SJCRH30 (cell line): ENCODE data around the gene HSDL1. TPM values are rescaled to one million over a fixed set of nuclear protein-coding genes. Genes with fewer than 3 reads are reported as not detected.

Experiments
- DNase-seq, 2 experiments: peaks; one replicate each; pipeline ENCODE4 v3.0.0-alpha.2; 2015 to 2020
- H3K27ac ChIP-seq: fragments of 250-450 bp; sonication (Bioruptor Pico); 2 replicates; pipeline ENCODE4 v1.5.1; 2020; ENCODE audit warnings: mild to moderate bottlenecking, moderate library complexity
- H3K27me3 ChIP-seq: fragments of 250-450 bp; sonication (Bioruptor Pico); 2 replicates; pipeline ENCODE4 v1.5.1; 2020; ENCODE audit warnings: mild to moderate bottlenecking, moderate library complexity
- H3K36me3 ChIP-seq: fragments of 250-450 bp; sonication (Bioruptor Pico); 2 replicates; pipeline ENCODE4 v1.5.1; 2020; ENCODE audit warnings: mild to moderate bottlenecking, moderate library complexity
- H3K4me1 ChIP-seq: fragments of 250-450 bp; sonication (Bioruptor Pico); 2 replicates; pipeline ENCODE4 v1.5.1; 2020; ENCODE audit warnings: mild to moderate bottlenecking, moderate library complexity
- H3K4me3 ChIP-seq: fragments of 250-450 bp; sonication (Bioruptor Pico); 2 replicates; pipeline ENCODE4 v1.5.1; 2020; ENCODE audit warnings: mild to moderate bottlenecking, moderate library complexity
- H3K9me3 ChIP-seq: fragments of 250-450 bp; sonication (Bioruptor Pico); replicated peaks from 2 replicates; pipeline ENCODE4 v1.5.1; 2020; ENCODE audit warnings: mild to moderate bottlenecking, moderate library complexity
- total RNA-seq: library from RNA; depleted of rRNA; stranded (reverse); fragments of >200 nt; shearing (Covaris generic); gene quantifications from 2 replicates; pipeline ENCODE4 v1.2.3, GENCODE V29; 2014

HSDL1 gene
- total RNA-seq, 1 experiment from 2014 or later = 22.1 TPM

GRCh38 chr16:84180519-84181140, 35.7 kb upstream of the HSDL1 start:
- no peaks in the 10 kb centered on the region for H3K9me3 ChIP-seq
- H3K4me1 ChIP-seq = no peaks in the 10 kb centered on the region
- H3K36me3 ChIP-seq = peaks cover 3% of the 10 kb centered on the region; the same call in 1 of the 2 replicates
- no peak overlapping the region for H3K4me3 ChIP-seq
- no peak for DNase-seq
- no peak overlapping the region for H3K27ac ChIP-seq
- H3K27me3 ChIP-seq = no peaks in the 10 kb centered on the region

DNA sequence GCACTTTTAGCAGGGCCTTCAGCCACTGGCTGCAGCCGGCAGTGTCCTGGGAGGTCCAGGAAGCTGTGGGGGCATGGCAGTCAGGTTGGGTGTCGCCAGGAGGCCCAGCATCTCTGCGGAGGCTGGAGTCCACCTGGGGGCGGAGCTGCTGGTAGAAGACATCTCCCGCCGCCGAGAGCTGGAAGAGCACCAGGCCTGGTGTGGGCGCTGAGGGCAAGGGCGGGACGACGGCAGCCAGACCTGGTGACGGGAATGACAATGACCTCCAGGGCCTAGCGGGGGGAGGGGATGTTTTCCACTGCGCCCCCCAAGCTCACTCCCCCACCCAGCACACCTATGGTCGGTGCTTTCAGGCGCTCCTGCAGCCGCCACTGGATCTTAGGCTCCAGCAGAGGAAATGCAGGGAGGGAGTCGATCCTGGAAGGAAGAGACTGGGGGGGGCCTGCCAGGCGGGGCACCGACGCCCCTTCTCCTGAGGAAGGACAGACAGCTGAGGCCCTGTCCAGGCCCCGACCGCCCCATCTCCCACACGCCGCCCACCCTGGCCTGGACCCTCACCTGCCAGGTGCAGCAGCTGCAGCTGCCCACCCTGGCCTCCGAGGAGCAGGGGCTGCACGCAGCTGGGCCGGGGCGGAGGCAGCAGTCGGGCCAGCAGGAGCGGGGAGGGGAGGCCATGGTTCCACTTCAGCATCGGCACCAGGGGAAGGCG, 34.8 kb upstream of the HSDL1 start:
- Histone ChIP-seq H3K36me3 (peaks cover 3% of the 10 kb centered on the region; the same call in 1 of the 2 replicates), H3K4me1 (no peaks in the 10 kb centered on the region), H3K4me3 (no peak overlapping the region), H3K27me3 (no peaks in the 10 kb centered on the region), H3K27ac (no peak overlapping the region), H3K9me3 (no peaks in the 10 kb centered on the region)
- DNase-seq = no peak

DNA sequence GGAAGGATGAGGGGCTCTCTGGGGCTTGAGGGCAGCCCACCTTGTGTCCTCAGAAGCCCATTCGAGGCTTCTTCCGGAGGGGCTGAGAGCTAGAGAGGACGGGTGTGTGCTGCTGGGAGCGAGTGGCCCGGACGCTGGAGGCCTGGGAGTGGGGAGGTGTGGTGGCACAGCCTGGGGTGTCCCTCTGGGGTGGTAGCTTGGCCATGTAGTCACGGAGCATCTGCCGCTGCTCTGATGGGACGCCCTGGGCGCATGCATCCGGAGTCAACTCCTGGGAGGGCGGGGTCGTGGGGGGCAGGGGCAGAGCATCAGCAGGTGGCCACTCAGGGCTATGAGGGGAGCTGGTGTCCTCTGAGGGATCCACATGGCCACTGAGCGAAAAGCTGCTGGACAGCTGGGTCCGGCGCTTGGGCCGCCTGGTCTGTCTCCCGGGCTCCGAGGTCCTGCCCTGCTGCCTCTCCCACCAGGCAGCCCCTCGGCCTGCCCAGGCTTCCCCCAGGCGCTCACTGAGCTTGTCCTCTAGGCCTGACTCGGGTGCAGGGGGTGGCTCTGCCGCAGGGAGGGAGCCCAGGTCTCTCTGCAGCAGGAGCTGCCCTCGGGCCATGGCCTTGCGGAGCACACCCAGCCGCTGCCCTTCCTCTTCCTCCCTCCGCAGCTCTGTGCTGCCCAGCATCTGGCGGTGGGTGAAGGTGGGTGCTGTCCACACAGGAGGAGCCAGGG, 34.1 kb upstream of the HSDL1 start:
- Histone ChIP-seq H3K4me1 (no peaks in the 10 kb centered on the region), H3K36me3 (peaks cover 3% of the 10 kb centered on the region; the same call in 1 of the 2 replicates), H3K27ac (no peak overlapping the region), H3K4me3 (no peak overlapping the region), H3K27me3 (no peaks in the 10 kb centered on the region), H3K9me3 (no peaks in the 10 kb centered on the region)
- no peak for DNase-seq

DNA sequence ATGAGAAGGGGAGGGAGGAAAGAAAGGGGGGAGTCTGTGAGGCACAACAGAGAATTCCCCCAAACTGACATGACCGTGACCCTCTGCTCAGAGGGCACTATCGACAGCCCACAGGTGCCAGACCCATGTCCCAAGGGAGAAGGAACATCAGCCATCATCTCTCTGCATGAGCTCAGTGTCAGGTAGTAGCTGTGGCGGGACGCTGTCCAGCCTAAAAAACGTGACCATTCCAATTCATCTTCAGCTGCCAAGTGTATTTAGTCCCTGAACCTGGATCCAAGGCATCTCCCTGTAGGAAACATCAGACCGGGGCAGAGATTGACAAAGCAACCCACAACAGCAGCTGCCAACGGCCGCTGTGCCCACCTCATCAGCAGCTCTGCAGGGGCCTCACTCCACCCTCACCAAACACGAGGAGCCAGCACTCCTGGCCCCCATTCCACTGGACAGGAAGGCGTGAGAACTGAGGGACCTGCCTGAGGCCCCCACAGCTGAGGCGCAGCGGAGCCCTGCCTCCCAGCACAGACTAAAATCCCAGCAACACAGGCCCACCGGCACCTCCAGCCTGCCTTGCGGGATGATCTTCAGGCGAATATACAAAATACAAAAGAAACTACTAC, 33.3 kb upstream of the HSDL1 start:
- Histone ChIP-seq H3K27me3 (no peaks in the 10 kb centered on the region), H3K9me3 (no peaks in the 10 kb centered on the region), H3K27ac (no peak overlapping the region), H3K4me1 (no peaks in the 10 kb centered on the region), H3K36me3 (peaks cover 3% of the 10 kb centered on the region; the same call in 1 of the 2 replicates), H3K4me3 (no peak overlapping the region)
- DNase-seq = no peak

GRCh38 chr16:84177741-84178073, 32.7 kb upstream of the HSDL1 start:
- H3K27ac ChIP-seq = no peak overlapping the region
- DNase-seq = no peak
- no peaks in the 10 kb centered on the region for H3K9me3 ChIP-seq

GRCh38 chr16:84176192-84177053, 31.4 kb upstream of the HSDL1 start:
- no peak for DNase-seq
- H3K36me3 ChIP-seq = peaks cover 3% of the 10 kb centered on the region; the same call in 1 of the 2 replicates
- H3K27ac ChIP-seq = no peak overlapping the region
- H3K4me3 ChIP-seq = no peak overlapping the region
- H3K4me1 ChIP-seq = no peaks in the 10 kb centered on the region
- no peaks in the 10 kb centered on the region for H3K9me3 ChIP-seq
- H3K27me3 ChIP-seq = no peaks in the 10 kb centered on the region

More at GRCh38 chr16:84177741-84178073, 32.7 kb upstream of the HSDL1 start:
- H3K4me1 ChIP-seq = no peaks in the 10 kb centered on the region
- no peak overlapping the region for H3K4me3 ChIP-seq
- peaks cover 3% of the 10 kb centered on the region; the same call in 1 of the 2 replicates for H3K36me3 ChIP-seq
- H3K27me3 ChIP-seq = no peaks in the 10 kb centered on the region

GRCh38 chr16:84175350-84176081, 30.5 kb upstream of the HSDL1 start:
- H3K9me3 ChIP-seq = no peaks in the 10 kb centered on the region
- peaks cover 3% of the 10 kb centered on the region; the same call in 1 of the 2 replicates for H3K36me3 ChIP-seq
- H3K4me1 ChIP-seq = no peaks in the 10 kb centered on the region
- no peak overlapping the region for H3K27ac ChIP-seq
- peak; percentile 48 to 71 for DNase-seq
- no peak overlapping the region for H3K4me3 ChIP-seq
- no peaks in the 10 kb centered on the region for H3K27me3 ChIP-seq

DNA sequence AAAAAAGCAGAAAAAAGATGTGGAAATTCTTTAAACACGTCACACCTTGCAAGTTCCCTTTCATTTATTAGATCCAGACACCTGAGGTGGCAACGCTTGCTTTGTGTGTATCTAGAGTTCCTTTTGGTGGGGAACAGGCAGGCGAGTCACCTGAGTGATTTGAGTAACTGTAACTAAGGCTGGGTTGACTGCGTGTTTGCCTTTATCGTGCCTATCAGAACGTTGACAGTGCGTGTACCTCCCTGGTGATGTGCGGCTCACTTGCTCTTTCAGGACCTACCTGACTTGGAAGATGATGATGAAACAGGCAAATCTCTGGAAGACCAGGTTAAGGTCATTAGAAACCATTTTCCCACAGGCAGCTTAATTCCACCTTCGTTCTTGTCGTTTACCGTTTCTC, 29.4 kb upstream of the HSDL1 start:
- H3K36me3 ChIP-seq = peaks cover 3% of the 10 kb centered on the region; the same call in 1 of the 2 replicates
- no peak overlapping the region for H3K4me3 ChIP-seq
- no peaks in the 10 kb centered on the region for H3K9me3 ChIP-seq
- H3K27ac ChIP-seq = no peak overlapping the region
- DNase-seq = no peak
- H3K27me3 ChIP-seq = no peaks in the 10 kb centered on the region
- H3K4me1 ChIP-seq = no peaks in the 10 kb centered on the region

DNA sequence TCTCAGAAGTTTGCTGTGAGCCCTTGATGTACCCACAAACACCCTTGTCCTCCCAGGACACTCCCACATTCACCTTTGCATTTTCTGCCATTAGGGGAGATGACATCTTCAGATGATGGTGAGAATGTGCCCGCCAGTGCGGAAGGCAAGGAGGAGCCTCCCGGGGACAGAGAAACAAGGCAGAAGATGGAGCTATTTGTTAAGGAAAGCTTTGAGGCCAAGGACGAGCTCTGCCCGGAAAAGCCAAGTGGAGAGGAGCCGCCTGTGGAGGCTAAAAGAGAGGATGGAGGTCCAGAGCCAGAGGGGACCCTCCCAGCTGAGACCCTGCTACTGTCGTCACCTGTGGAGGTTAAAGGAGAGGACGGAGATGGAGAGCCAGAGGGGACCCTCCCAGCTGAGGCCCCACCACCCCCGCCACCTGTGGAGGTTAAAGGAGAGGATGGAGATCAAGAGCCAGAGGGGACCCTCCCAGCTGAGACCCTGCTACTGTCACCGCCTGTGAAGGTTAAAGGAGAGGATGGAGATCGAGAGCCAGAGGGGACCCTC, 24.9 kb upstream of the HSDL1 start:
- Histone ChIP-seq H3K27ac (no peak overlapping the region), H3K4me1 (no peaks in the 10 kb centered on the region), H3K27me3 (no peaks in the 10 kb centered on the region), H3K9me3 (no peaks in the 10 kb centered on the region), H3K36me3 (no peaks in the 10 kb centered on the region), H3K4me3 (no peak overlapping the region)
- no peak for DNase-seq

DNA sequence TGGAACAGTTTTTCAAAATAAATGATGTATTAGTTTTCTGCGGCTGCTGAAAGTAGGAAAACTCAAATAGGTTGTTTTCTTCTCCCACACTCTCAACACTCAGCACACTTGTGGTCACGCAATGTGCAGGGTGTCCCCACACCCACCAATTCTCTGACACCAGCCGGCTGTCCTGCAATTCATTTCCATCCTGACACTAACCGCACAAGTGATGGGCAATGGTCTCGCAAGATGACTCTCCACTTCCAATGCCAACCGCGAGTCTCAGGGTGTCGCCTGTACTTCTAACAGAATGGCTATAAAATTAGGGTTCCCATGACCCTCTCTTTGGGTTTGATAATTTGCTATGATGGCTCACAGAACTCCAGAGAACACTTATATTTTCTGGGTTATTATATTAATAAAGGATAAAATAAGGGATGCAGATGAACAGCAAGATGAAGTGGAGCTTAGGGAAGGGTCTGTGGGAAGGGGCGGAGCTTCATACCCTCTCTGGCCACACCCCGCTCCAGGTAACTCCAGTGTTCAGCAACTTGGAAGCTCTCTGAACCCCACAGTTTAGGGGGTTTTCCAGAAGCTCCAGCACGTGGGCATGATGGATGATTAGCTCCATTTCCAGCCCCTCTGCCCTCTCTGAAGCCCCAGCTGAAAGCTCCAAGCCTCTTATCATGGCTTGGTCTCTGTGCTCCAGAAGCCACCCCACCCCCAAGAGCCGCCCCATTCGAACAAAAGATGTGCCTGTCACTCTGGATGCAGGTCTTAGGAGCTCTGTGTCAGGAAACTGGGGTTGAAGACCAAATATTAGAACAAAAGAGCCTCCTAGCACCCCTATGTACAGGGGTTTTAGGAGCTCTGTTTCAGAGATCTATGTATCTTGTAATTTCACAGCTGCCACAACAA, 22.1 kb upstream of the HSDL1 start:
- no peak overlapping the region for H3K4me3 ChIP-seq

DNA sequence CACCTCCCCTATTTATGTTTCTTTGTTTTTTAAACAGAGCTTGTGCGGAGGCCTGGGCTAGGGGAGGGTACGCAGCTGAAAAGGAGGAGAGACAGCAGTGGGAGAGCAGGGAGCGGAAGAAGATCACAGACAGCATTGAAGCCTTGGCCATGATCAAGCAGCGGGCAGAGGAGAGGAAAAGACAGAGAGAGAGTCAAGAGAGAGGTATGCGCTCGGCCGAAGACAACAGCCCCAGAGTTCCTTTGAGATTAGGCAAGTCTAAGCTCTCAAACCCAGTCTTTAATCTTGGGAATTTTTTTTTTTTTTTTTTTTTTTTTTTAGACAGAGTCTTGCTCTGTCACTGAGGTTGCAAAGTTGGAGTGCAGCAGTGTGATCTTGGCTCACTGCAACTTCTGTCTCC, 20.8 kb upstream of the HSDL1 start:
- Histone ChIP-seq H3K36me3 (no peaks in the 10 kb centered on the region), H3K27ac (no peak overlapping the region), H3K9me3 (no peaks in the 10 kb centered on the region), H3K27me3 (no peaks in the 10 kb centered on the region), H3K4me3 (no peak overlapping the region), H3K4me1 (no peaks in the 10 kb centered on the region)
- DNase-seq = no peak

More for the DNA sequence above, 22.1 kb upstream of the HSDL1 start:
- Histone ChIP-seq H3K36me3 (no peaks in the 10 kb centered on the region), H3K9me3 (no peaks in the 10 kb centered on the region), H3K27ac (no peak overlapping the region), H3K4me1 (no peaks in the 10 kb centered on the region), H3K27me3 (no peaks in the 10 kb centered on the region)
- DNase-seq = no peak

DNA sequence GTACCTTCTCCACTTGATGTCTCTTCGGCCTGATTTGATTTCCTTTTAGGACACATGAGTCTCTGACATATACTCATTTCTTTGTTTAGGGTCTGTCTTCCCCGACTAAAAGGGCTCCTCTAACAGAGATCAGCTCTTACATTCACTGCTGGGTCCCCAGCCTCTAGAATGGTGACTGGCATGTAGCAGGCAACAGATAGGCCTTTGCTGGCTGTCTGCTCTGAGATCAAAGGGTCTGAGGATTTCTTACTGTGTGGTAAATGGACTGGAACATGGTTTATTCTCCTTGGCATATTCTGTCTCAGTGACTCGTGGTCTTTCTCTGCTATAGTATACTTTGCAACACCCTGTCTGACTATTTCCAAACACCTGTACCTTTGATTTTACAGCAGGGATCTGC, 16.8 kb upstream of the HSDL1 start:
- no peaks in the 10 kb centered on the region for H3K9me3 ChIP-seq
- H3K27ac ChIP-seq = no peak overlapping the region
- H3K4me3 ChIP-seq = no peak overlapping the region
- no peaks in the 10 kb centered on the region for H3K4me1 ChIP-seq
- DNase-seq = no peak
- H3K36me3 ChIP-seq = no peaks in the 10 kb centered on the region
- peaks cover 3% of the 10 kb centered on the region; the same call in 1 of the 2 replicates for H3K27me3 ChIP-seq

GRCh38 chr16:84161037-84161436, 16.1 kb upstream of the HSDL1 start:
- H3K27me3 ChIP-seq = peaks cover 3% of the 10 kb centered on the region; the same call in 1 of the 2 replicates
- no peaks in the 10 kb centered on the region for H3K9me3 ChIP-seq

More at GRCh38 chr16:84161037-84161436, 16.1 kb upstream of the HSDL1 start:
- H3K27ac ChIP-seq = no peak overlapping the region
- H3K4me3 ChIP-seq = no peak overlapping the region
- peak; percentile 50 to 57 for DNase-seq
- no peaks in the 10 kb centered on the region for H3K36me3 ChIP-seq
- no peaks in the 10 kb centered on the region for H3K4me1 ChIP-seq
